GM23248 (cell line): Measurements from ENCODE around the gene C15orf40. TPM values are rescaled to one million over a fixed set of nuclear protein-coding genes. Genes with fewer than 3 reads are reported as not detected.

Experiments used
- DNase-seq: peaks from one replicate; pipeline ENCODE4 v3.0.0-alpha.2; 2015
- H2AFZ ChIP-seq: fragments of 200-600 bp; sonication (generic); 2 replicates; pipeline ENCODE4 v1.6.1; 2016; ENCODE audit warnings: antibody characterized with exemption
- H3F3A ChIP-seq: fragments of 200-600 bp; sonication (generic); 2 replicates; pipeline ENCODE4 v1.6.1; 2016; ENCODE audit warnings: mild to moderate bottlenecking, antibody characterized with exemption, mixed run types; ENCODE audit not compliant: insufficient read depth
- H3K27ac ChIP-seq: fragments of 200-600 bp; sonication (generic); 2 replicates; pipeline ENCODE4 v1.5.1; 2016; ENCODE audit warnings: mild to moderate bottlenecking
- H3K27me3 ChIP-seq: fragments of 200-600 bp; sonication (generic); replicated peaks from 2 replicates; pipeline ENCODE4 v1.6.1; 2016; ENCODE audit warnings: mild to moderate bottlenecking; ENCODE audit not compliant: insufficient read depth
- H3K36me3 ChIP-seq: fragments of 200-600 bp; sonication (generic); 2 replicates; pipeline ENCODE4 v1.6.1; 2016; ENCODE audit warnings: low read depth, mild to moderate bottlenecking
- H3K4me1 ChIP-seq: fragments of 200-600 bp; sonication (generic); 2 replicates; pipeline ENCODE4 v1.6.1; 2016; ENCODE audit warnings: mild to moderate bottlenecking; ENCODE audit not compliant: insufficient read depth
- H3K4me2 ChIP-seq: fragments of 200-600 bp; sonication (generic); one replicate; pipeline ENCODE4 v1.6.1; 2016; ENCODE audit warnings: mild to moderate bottlenecking; ENCODE audit not compliant: unreplicated experiment
- H3K4me3 ChIP-seq: fragments of 200-600 bp; sonication (generic); 2 replicates; pipeline ENCODE4 v1.5.1; 2016; ENCODE audit warnings: mild to moderate bottlenecking
- H3K79me2 ChIP-seq: fragments of 200-600 bp; sonication (generic); 2 replicates; pipeline ENCODE4 v1.6.1; 2016; ENCODE audit warnings: mild to moderate bottlenecking; ENCODE audit not compliant: insufficient read depth
- H3K9ac ChIP-seq: fragments of 200-600 bp; sonication (generic); 2 replicates; pipeline ENCODE4 v1.6.1; 2016; ENCODE audit warnings: mild to moderate bottlenecking
- H3K9me2 ChIP-seq: fragments of 200-600 bp; sonication (generic); 2 replicates; pipeline ENCODE4 v1.6.1; 2016; ENCODE audit warnings: mixed run types, mild to moderate bottlenecking, moderate library complexity; ENCODE audit not compliant: insufficient read depth
- H3K9me3 ChIP-seq: fragments of 200-600 bp; sonication (generic); one replicate; pipeline ENCODE4 v1.6.1; 2017; ENCODE audit warnings: low read depth
- H4K20me1 ChIP-seq: fragments of 200-600 bp; sonication (generic); 2 replicates; pipeline ENCODE4 v1.6.0; 2016; ENCODE audit not compliant: insufficient read depth
- EZH2 ChIP-seq: fragments of 200-600 bp; sonication (generic); IDR thresholded peaks from 2 replicates; pipeline ENCODE4 v1.6.1; 2018; ENCODE audit warnings: antibody characterized with exemption, mild to moderate bottlenecking; ENCODE audit not compliant: insufficient read depth, poor library complexity, severe bottlenecking
- EZH2phosphoT487 ChIP-seq: fragments of 200-600 bp; sonication (generic); IDR thresholded peaks from 2 replicates; pipeline ENCODE4 v1.6.1; 2018; ENCODE audit warnings: antibody characterized with exemption, moderate library complexity, mild to moderate bottlenecking, low read depth; ENCODE audit not compliant: insufficient read depth
- WGBS, 2 experiments: methylation state at CpG; one replicate each; pipeline ENCODE4 v1.1.6; 2015 to 2017; ENCODE audit warnings: low lambda C conversion rate in 2 of 2, low coverage in 1 of 2; ENCODE audit errors: missing lambda C conversion rate in 2 of 2; 5-methylcytosine and 5-hydroxymethylcytosine counted together
- in situ Hi-C: fragments of 300-500 bp; cut with MboI; formaldehyde crosslinking; loops from 2 replicates; pipeline ENCODE4 v1.15.0; 2020
- polyA plus RNA-seq: library from polyadenylated mRNA; unstranded; fragments of >200 nt; fragmentation: Nextera tagmentation; extraction: Ambion mirVana; gene quantifications from 2 replicates; pipeline ENCODE4 v1.2.1, GENCODE V29; 2016
- total RNA-seq: library from RNA; depleted of rRNA; stranded (reverse); fragments of >200 nt; shearing (Covaris generic); gene quantifications from 2 replicates; pipeline ENCODE4 v1.2.3, GENCODE V29; 2014

C15orf40 gene
- total and polyA plus RNA-seq, 2 experiments from 2014 or later, result 15.8 to 32.4 TPM

DNA sequence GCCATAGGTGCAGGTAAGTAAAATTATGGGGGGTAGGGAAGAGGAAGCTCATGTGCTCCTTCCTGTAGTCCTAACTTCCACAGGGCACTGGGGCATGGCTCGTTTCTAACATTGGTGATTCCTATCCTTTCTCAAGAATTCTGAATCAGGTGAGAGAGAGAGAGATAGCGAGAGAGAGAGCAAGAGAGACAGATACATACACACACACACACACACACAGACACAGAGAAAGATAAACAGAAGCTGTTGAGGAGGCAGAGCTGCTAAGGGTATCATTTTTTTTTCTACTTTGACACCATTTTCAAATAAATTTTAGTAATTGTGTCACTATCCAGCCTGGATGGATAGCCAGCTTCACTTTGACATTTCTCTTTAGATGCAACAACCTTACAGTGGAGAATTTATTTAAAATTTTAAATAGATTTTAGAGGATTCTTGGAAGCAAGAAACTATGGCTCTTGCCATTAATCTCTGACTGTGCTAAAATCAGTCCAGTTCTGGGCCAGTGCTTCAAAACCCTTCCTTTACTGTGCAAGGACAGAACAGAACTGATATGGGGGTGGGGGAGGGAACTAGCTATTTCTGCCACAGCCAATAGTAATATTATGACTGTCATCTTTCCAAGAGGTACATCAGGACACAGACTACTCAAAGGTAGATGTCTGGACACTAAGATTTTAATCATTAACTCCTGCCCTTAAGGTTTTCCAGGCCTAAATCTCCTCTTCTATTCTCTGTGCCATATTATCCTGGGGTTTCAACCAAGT, 40.0 kb downstream of the C15orf40 start:
- Histone ChIP-seq H3K79me2 (no peaks in the 10 kb centered on the region), H3K27ac (no peak overlapping the region), H3K27me3 (no peaks in the 10 kb centered on the region), H4K20me1 (no peaks in the 10 kb centered on the region), H2AFZ (no peak overlapping the region), H3K9me3 (no peaks in the 10 kb centered on the region), H3K36me3 (no peaks in the 10 kb centered on the region), H3K4me3 (no peak overlapping the region), H3K4me2 (no peak overlapping the region), H3F3A (no peaks in the 10 kb centered on the region), H3K9me2 (no peaks in the 10 kb centered on the region), H3K4me1 (no peaks in the 10 kb centered on the region), H3K9ac (no peak overlapping the region)
- DNase-seq, result no peak
- in situ Hi-C loops, result no loop called here
- TF ChIP-seq EZH2phosphoT487, result no peak
- WGBS, 2 experiments, result 75 to 91% methylated on average over 2 of the region's 2 CpGs

DNA sequence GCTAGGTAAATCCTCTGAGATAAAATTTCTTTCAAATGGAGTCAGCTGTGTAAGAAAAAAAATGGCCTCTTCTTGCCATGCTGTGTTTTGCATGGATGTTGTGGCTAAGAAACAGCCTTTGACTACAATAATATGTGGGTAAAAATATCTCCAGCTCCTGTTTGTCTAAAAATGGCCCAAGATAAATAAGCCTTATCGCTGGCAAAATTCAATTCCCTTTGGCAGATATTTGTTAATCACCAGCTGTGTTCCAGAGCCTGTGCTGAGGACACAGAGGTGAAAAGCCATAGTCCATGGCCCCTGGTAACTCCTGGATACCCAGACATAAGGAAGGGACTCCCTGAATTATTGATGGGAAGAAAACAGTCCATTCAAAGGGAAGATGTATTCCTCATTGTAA, 40.7 kb downstream of the C15orf40 start:
- in situ Hi-C loops, result no loop called here
- no peak for TF ChIP-seq EZH2phosphoT487
- TF ChIP-seq EZH2, result no peak
- H2AFZ ChIP-seq, result no peak overlapping the region
- H3F3A ChIP-seq, result no peaks in the 10 kb centered on the region
- DNase-seq, result no peak
- no peaks in the 10 kb centered on the region for H3K79me2 ChIP-seq
- H3K4me1 ChIP-seq, result no peaks in the 10 kb centered on the region
- H3K4me3 ChIP-seq, result no peak overlapping the region
- H3K9me3 ChIP-seq, result no peaks in the 10 kb centered on the region
- H4K20me1 ChIP-seq, result no peaks in the 10 kb centered on the region
- no peak overlapping the region for H3K27ac ChIP-seq
- 91 to 94% methylated on average over 1 of the region's 1 CpG for WGBS, 2 experiments
- no peaks in the 10 kb centered on the region for H3K27me3 ChIP-seq
- no peak overlapping the region for H3K4me2 ChIP-seq
- H3K9me2 ChIP-seq, result no peaks in the 10 kb centered on the region
- H3K36me3 ChIP-seq, result no peaks in the 10 kb centered on the region
- no peak overlapping the region for H3K9ac ChIP-seq

DNA sequence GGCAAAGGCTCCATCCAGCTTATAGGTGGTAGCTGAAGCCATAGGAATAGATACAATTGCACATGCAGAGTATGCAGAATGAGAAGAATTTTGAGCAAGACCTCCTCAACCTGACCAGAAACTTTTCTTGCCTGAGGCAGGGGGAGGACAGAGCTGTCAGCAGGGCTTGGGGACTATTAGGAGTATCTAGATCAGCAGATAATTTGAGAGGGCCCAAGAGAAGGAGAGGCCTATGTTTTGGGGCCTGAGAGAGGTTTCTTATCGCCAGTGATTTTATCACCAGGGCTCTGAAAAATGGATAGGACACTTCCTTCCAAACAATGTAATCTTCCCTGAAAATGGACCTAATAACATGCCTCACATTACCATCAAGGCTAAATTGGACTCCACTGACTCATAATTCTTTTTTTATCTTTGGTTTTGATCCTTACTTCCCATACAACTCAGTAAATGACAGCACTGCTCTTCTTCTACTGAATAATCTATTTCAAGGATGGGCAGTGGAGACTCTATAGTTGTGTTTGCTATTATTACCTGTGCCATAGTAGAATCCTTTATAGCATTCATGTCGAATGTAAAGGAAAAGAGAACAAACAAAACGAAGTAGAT, 41.3 kb downstream of the C15orf40 start:
- Histone ChIP-seq H3K4me1 (no peaks in the 10 kb centered on the region), H3K27ac (no peak overlapping the region), H3K9ac (no peak overlapping the region), H3K36me3 (no peaks in the 10 kb centered on the region), H3K4me2 (no peak overlapping the region), H2AFZ (no peak overlapping the region), H3K27me3 (no peaks in the 10 kb centered on the region), H3K4me3 (no peak overlapping the region), H3K79me2 (no peaks in the 10 kb centered on the region), H3K9me3 (no peaks in the 10 kb centered on the region), H3F3A (no peaks in the 10 kb centered on the region), H3K9me2 (no peaks in the 10 kb centered on the region), H4K20me1 (no peaks in the 10 kb centered on the region)
- DNase-seq, result no peak
- no peak for TF ChIP-seq EZH2
- no peak for TF ChIP-seq EZH2phosphoT487
- WGBS, 2 experiments, result 44% methylated on average over 3 of the region's 3 CpGs
- in situ Hi-C loops, result no loop called here

DNA sequence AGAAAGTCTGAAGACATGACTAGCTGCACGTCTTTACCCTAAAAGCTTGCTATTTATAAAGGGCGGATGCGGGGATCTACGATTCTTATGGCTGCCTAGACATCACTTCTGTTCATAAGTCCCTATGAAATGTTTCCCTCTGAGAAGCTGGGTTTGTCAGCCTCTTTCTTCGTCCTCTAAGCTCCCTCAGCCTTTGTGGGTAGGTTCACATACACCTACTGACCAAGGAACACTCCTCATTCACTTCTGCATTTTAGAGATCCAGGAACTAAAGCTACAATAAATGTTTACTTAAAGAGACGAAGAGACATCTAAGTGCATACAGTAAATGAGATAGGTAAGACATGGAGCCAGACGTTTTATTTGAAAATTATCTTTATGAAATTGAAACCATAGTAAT, 42.1 kb downstream of the C15orf40 start:
- H3K4me1 ChIP-seq, result no peaks in the 10 kb centered on the region
- no peaks in the 10 kb centered on the region for H3K27me3 ChIP-seq
- H4K20me1 ChIP-seq, result no peaks in the 10 kb centered on the region
- no peak overlapping the region for H3K4me3 ChIP-seq
- H3K4me2 ChIP-seq, result no peak overlapping the region
- H3F3A ChIP-seq, result no peaks in the 10 kb centered on the region
- no peak for DNase-seq
- H3K9ac ChIP-seq, result no peak overlapping the region
- H3K27ac ChIP-seq, result no peak overlapping the region
- no peak for TF ChIP-seq EZH2phosphoT487
- no peak for TF ChIP-seq EZH2
- WGBS, 2 experiments, result 62 to 64% methylated on average over 7 of the region's 7 CpGs
- H3K36me3 ChIP-seq, result no peaks in the 10 kb centered on the region
- H2AFZ ChIP-seq, result no peak overlapping the region
- no peaks in the 10 kb centered on the region for H3K9me2 ChIP-seq
- H3K79me2 ChIP-seq, result no peaks in the 10 kb centered on the region
- no peaks in the 10 kb centered on the region for H3K9me3 ChIP-seq
- in situ Hi-C loops, result no loop called here
